Measurements from ENCODE around the gene SLAMF9. TPM values are rescaled to one million over a fixed set of nuclear protein-coding genes. Genes with fewer than 3 reads are reported as not detected.

SLAMF9 gene
- total RNA-seq, 1 donor from 2014 or later: not detected

GRCh38 chr1:159977364-159978106 is 23.5 kb upstream of the SLAMF9 start:
- no peak for DNase-seq (ENCODE audit: low read depth)

GRCh38 chr1:159974350-159974965 is 20.4 kb upstream of the SLAMF9 start:
- no peak for DNase-seq (ENCODE audit: low read depth)

GRCh38 chr1:159973350-159973940 is 19.4 kb upstream of the SLAMF9 start:
- DNase-seq (ENCODE audit: low read depth): no peak

- DNase-seq (ENCODE audit: low read depth): no peak
Measured at GRCh38 chr1:159972443-159973205, 18.6 kb upstream of the SLAMF9 start.

GRCh38 chr1:159970932-159971342 is 16.9 kb upstream of the SLAMF9 start:
- no peak for DNase-seq (ENCODE audit: low read depth)

- DNase-seq (ENCODE audit: low read depth): no peak
Measured at GRCh38 chr1:159968901-159969300, 14.9 kb upstream of the SLAMF9 start.

GRCh38 chr1:159965263-159965662 is 11.2 kb upstream of the SLAMF9 start:
- DNase-seq (ENCODE audit: low read depth): no peak

GRCh38 chr1:159964144-159964543 is 10.1 kb upstream of the SLAMF9 start:
- DNase-seq (ENCODE audit: low read depth): no peak

- no peak for DNase-seq (ENCODE audit: low read depth)
Measured at GRCh38 chr1:159962176-159962575, 8.1 kb upstream of the SLAMF9 start.

GRCh38 chr1:159961636-159962035 is 7.6 kb upstream of the SLAMF9 start:
- no peak for DNase-seq (ENCODE audit: low read depth)

- no peak for DNase-seq (ENCODE audit: low read depth)
Measured at GRCh38 chr1:159960721-159961381, 6.8 kb upstream of the SLAMF9 start.

GRCh38 chr1:159959451-159959850 is 5.4 kb upstream of the SLAMF9 start:
- no peak for DNase-seq (ENCODE audit: low read depth)

GRCh38 chr1:159958719-159959380 is 4.8 kb upstream of the SLAMF9 start:
- no peak for DNase-seq (ENCODE audit: low read depth)

- no peak for DNase-seq (ENCODE audit: low read depth)
Measured at GRCh38 chr1:159957824-159958268, 3.8 kb upstream of the SLAMF9 start.

GRCh38 chr1:159955456-159955855 is 1.4 kb upstream of the SLAMF9 start:
- no peak for DNase-seq (ENCODE audit: low read depth)

- no peak for DNase-seq (ENCODE audit: low read depth)
Measured at GRCh38 chr1:159952932-159953331, 1.1 kb downstream of the SLAMF9 start.

GRCh38 chr1:159951551-159951950 is 2.5 kb downstream of the SLAMF9 start:
- DNase-seq (ENCODE audit: low read depth): no peak

- no peak for DNase-seq (ENCODE audit: low read depth)
Measured at GRCh38 chr1:159951016-159951415, 3.0 kb downstream of the SLAMF9 start.

- no peak for DNase-seq (ENCODE audit: low read depth)
Measured at GRCh38 chr1:159949981-159950381, 4.1 kb downstream of the SLAMF9 start.

- DNase-seq (ENCODE audit: low read depth): no peak
Measured at GRCh38 chr1:159949123-159949522, 4.9 kb downstream of the SLAMF9 start.

- no peak for DNase-seq (ENCODE audit: low read depth)
Measured at GRCh38 chr1:159947942-159948341, 6.1 kb downstream of the SLAMF9 start.
